Right atrium auricular region (tissue), 2 donors: ENCODE results near the gene MEF2D. TPM values are rescaled to one million over a fixed set of nuclear protein-coding genes. Genes with fewer than 3 reads are reported as not detected.

Source experiments
- DNase-seq: peaks from one replicate; pipeline ENCODE4 v3.0.0-alpha.2; 2019; ENCODE audit warnings: low spot score
- H3K27ac ChIP-seq, 2 donors: fragments of 200-600 bp; sonication (generic); 1 replicate in 1 of 2; 2 replicates in 1 of 2; pipeline ENCODE4 v1.5.1; 2016 to 2019
- H3K27me3 ChIP-seq, 2 donors: fragments of 200-600 bp; sonication (generic); one replicate each; pipeline versions ENCODE4 v1.5.1 to v1.6.0; 2017 to 2019
- H3K36me3 ChIP-seq: fragments of 200-600 bp; sonication (generic); one replicate; pipeline ENCODE4 v1.5.1; 2016
- H3K4me1 ChIP-seq, 2 donors: fragments of 200-600 bp; sonication (generic); one replicate each; pipeline versions ENCODE4 v1.5.1 to v1.6.0; 2017 to 2019
- H3K4me3 ChIP-seq, 2 donors: fragments of 200-600 bp; sonication (generic); 1 replicate in 1 of 2; 2 replicates in 1 of 2; pipeline ENCODE4 v1.5.1; 2017 to 2019; ENCODE audit warnings: mild to moderate bottlenecking in 1 of 2, moderate library complexity in 1 of 2
- H3K9me3 ChIP-seq, 2 donors: fragments of 200-600 bp; sonication (generic); one replicate each; pipeline ENCODE4 v1.5.1; 2019
- CTCF ChIP-seq, 2 donors: fragments of 200-600 bp; sonication (generic); IDR thresholded peaks; one replicate each; pipeline ENCODE4 v1.5.1; 2019; ENCODE audit warnings: antibody characterized with exemption in 2 of 2
- total RNA-seq, 2 donors: library from RNA; depleted of rRNA; stranded (reverse); fragments of >200 nt; gene quantifications; one replicate each; pipeline ENCODE4 v1.1.0, GENCODE V29; 2016

MEF2D gene
- total RNA-seq, 2 donors from 2014 or later: 80.1 to 104 TPM

GRCh38 chr1:156530006-156530405 lies 29.4 kb upstream of the MEF2D start:
- Histone ChIP-seq H3K36me3 (no peaks in the 10 kb centered on the region), H3K9me3 (no peaks in the 10 kb centered on the region), H3K27me3 (no peaks in the 10 kb centered on the region), H3K27ac (no peak overlapping the region), H3K4me3 (no peak overlapping the region), H3K4me1 (peaks cover 0 to 4% of the 10 kb centered on the region in 2 donors)
- no peak for TF ChIP-seq CTCF (IDR thresholded peaks at IDR 0.05)
- DNase-seq: no peak

- no peak overlapping the region for H3K27ac ChIP-seq
- no peak for TF ChIP-seq CTCF (IDR thresholded peaks at IDR 0.05)
- DNase-seq: no peak
- no peaks in the 10 kb centered on the region for H3K9me3 ChIP-seq
- no peak overlapping the region for H3K4me3 ChIP-seq
- no peaks in the 10 kb centered on the region for H3K36me3 ChIP-seq
- H3K27me3 ChIP-seq: no peaks in the 10 kb centered on the region
- H3K4me1 ChIP-seq: peaks cover 0 to 13% of the 10 kb centered on the region in 2 donors
These were observed 28.4 kb upstream of the MEF2D start for GRCh38 chr1:156528875-156529425.

- Histone ChIP-seq H3K4me1 (peaks cover 0 to 13% of the 10 kb centered on the region in 2 donors), H3K27me3 (no peaks in the 10 kb centered on the region), H3K36me3 (no peaks in the 10 kb centered on the region), H3K4me3 (no peak overlapping the region), H3K9me3 (no peaks in the 10 kb centered on the region), H3K27ac (no peak overlapping the region)
- no peak for TF ChIP-seq CTCF (IDR thresholded peaks at IDR 0.05)
- DNase-seq: no peak
These were observed 27.7 kb upstream of the MEF2D start for GRCh38 chr1:156528231-156528630.

GRCh38 chr1:156527584-156527983 lies 27.0 kb upstream of the MEF2D start:
- Histone ChIP-seq H3K36me3 (no peaks in the 10 kb centered on the region), H3K27ac (no peak overlapping the region), H3K4me3 (no peak overlapping the region), H3K9me3 (no peaks in the 10 kb centered on the region), H3K4me1 (peaks cover 0 to 13% of the 10 kb centered on the region in 2 donors), H3K27me3 (no peaks in the 10 kb centered on the region)
- no peak for TF ChIP-seq CTCF (IDR thresholded peaks at IDR 0.05)
- DNase-seq: no peak

GRCh38 chr1:156525856-156526489 lies 25.4 kb upstream of the MEF2D start:
- Histone ChIP-seq H3K4me1 (peaks cover 0 to 13% of the 10 kb centered on the region in 2 donors), H3K36me3 (no peaks in the 10 kb centered on the region), H3K27me3 (no peaks in the 10 kb centered on the region), H3K9me3 (no peaks in the 10 kb centered on the region), H3K4me3 (no peak overlapping the region), H3K27ac (no peak overlapping the region)
- no peak for TF ChIP-seq CTCF (IDR thresholded peaks at IDR 0.05)
- no peak for DNase-seq
